Nucleus accumbens (tissue), 56 donors: ENCODE measurements around the gene MYO1D.

Experiments used
- DNase-seq, 56 donors: peaks; one replicate each; lab custom pipeline; 2025; lab: John Stamatoyannopoulos, UW

The MYO1D gene

DNA sequence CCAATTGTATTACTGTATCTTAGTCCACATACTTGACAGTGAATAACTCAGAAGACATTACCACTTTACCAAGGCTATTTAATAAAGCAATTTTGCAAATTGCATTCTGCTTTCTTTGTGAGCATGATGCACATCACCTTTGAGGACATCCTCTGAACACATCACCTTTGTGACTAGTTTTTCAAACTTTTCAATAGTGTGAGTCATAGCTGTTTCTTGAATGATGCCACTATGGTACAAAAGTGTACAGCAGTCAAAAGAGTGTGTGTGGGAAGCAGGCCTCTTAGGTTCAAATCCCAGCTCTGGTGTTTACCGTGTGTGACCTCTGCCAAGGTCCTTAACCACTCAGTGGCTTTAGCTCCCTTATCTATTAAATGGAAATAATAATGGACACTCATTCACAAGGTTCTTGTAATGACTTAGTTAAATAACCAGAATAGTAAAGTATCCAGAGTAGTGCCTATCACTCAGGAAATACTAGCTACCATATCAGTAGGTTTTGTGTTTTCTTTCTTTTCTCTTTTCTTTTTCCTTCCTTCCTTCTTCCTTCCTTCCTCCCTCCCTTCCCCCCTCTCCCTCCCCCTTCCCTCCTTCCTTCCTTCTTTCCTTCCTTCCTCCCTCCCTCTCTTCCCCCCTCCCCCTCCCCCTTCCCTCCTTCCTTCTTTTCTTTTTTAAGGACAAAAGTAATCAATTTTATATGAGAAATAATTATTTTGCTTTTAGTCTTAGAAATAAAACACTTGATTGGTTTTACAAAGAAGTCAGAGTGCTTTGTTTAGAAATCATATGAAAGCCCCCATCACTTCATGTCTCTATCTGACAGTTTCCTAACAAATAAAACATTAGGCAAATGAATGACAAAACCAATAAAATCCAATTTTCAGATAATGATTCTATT lies 178.9 kb downstream of the MYO1D start:
- DNase-seq = no peak

GRCh38 chr17:32696426-32696825 lies 180.5 kb downstream of the MYO1D start:
- DNase-seq = no peak

- no peak for DNase-seq
Observed at GRCh38 chr17:32695864-32696263, 181.1 kb downstream of the MYO1D start.

GRCh38 chr17:32693194-32693897 lies 183.6 kb downstream of the MYO1D start:
- peak in 12 of 56 donors; percentile 2 to 57 (median 22) for DNase-seq

- DNase-seq = no peak
Observed at GRCh38 chr17:32692179-32692578, 184.7 kb downstream of the MYO1D start.

DNA sequence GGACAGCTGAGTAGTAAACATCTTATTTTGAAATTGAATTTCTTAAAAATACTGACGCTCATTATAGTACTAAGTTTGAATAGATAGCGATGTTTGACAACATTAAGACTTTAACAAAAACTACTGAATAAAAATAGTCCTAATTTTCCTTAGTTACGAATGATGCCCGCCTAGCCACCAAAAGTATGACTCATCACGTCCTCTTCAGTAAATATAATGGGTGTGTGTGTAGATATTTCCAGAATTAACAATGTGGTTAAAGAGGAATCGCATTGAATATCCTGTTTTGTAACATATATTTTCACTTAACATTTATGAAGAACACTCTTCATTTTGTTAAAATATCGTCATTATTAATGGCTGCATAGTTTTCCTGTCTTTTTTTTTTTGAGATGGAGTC lies 187.6 kb downstream of the MYO1D start:
- no peak for DNase-seq

- no peak for DNase-seq
Observed at GRCh38 chr17:32688221-32688620, 188.7 kb downstream of the MYO1D start.

DNA sequence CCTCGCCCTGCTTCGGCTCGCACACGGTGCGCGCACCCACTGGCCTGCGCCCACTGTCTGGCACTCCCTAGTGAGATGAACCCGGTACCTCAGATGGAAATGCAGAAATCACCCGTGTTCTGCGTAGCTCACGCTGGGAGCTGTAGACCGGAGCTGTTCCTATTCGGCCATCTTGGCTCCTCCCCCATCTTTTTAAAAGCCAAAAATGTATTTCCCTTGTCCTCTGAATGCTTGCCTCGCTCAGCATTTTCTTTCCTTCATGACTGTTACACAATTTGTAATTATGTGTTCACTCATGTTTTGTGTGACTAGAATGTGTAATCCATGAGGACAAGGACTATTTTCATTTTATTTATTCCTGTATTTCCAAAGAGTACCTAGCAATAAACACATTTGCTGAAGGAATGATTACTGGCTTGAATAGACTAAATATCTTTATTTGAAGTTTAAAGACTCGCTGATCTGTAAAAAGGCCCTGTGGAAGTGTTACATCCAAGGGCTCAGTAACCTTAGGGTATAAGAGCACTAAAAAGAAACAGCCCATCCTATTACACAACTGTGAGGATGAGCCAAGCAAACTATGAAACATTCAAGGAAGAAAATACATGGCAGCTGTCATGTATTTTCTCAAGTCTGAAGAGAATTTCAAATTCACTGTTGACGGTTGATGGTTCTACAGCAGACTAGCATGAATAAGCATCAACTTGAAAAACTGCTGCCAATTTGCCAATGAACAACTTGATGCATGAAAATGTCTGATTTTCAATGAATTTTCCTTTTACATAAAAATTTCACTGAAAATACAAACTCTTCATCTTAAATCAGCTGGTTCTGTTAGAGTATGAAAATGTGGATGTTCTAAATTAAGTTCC lies 192.6 kb downstream of the MYO1D start:
- no peak for DNase-seq

GRCh38 chr17:32673964-32674363 lies 203.0 kb downstream of the MYO1D start:
- DNase-seq = peak in 11 of 56 donors; percentile 2 to 37 (median 11)

- DNase-seq = no peak
Observed at GRCh38 chr17:32672711-32673110, 204.2 kb downstream of the MYO1D start.

GRCh38 chr17:32671896-32672295 lies 205.0 kb downstream of the MYO1D start:
- DNase-seq = peak in 2 of 56 donors; percentile 5 to 29

DNA sequence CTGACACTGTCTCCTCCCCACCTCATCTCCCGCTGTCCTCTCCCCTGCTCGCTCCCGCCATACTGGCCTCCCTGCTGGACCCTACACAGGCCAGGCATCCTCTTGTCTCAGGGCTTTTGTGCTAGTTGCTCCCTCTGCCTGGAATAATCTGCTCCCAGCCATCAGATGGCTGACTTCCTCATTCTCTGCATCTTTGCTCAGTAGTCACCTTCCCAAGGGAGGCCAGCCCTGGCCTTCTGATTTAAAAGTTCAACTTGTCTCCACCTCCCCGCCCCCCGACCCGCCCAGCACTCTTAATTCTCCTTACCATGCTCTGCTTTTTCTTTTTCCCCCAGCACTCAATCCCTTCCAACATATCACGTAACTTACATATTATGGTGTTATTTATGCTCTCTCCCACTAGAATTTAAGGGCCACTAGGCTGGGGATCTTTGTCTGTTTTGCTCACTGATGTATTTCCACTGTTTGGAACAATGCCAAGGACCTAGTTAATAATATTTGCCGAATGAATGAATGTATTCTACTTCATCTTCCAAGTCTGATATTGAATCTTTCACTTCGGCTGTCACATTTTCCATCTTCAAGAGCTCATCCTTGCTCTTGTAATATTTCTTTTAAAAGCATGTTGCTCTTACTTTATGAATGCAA lies 211.9 kb downstream of the MYO1D start:
- no peak for DNase-seq

DNA sequence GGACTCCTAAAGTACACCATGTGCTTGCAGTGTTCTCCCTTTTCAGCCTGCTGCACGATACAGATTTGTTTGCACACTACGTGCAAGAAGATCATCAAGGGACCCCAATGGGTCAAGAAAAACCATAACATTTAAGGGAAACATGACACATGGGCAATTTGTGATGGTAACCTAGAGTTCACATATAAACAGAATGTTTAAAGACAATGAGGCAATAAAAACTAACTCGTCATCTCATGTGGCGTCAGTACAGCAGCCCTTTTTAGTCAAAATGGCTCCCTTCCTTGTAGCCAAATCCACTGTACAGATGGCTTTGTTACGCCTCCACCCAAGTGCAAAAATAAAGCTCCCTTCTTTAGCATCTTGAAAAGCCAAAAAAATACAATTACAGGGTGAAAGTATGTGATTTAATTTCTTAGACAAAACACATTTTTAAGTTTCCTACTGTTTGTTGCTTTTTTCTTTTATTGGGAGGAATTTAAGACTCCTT lies 216.4 kb downstream of the MYO1D start:
- DNase-seq = no peak

- DNase-seq = peak in 52 of 56 donors; percentile 5 to 90 (median 67)
Observed at GRCh38 chr17:32659419-32659842, 217.5 kb downstream of the MYO1D start.

- peak in 1 of 56 donors; percentile 12 for DNase-seq
Observed at GRCh38 chr17:32658470-32659418, 218.2 kb downstream of the MYO1D start.

GRCh38 chr17:32656886-32657285 lies 220.0 kb downstream of the MYO1D start:
- no peak for DNase-seq

- DNase-seq = no peak
Observed at GRCh38 chr17:32654324-32654723, 222.6 kb downstream of the MYO1D start.

GRCh38 chr17:32651084-32651483 lies 225.8 kb downstream of the MYO1D start:
- DNase-seq = no peak

DNA sequence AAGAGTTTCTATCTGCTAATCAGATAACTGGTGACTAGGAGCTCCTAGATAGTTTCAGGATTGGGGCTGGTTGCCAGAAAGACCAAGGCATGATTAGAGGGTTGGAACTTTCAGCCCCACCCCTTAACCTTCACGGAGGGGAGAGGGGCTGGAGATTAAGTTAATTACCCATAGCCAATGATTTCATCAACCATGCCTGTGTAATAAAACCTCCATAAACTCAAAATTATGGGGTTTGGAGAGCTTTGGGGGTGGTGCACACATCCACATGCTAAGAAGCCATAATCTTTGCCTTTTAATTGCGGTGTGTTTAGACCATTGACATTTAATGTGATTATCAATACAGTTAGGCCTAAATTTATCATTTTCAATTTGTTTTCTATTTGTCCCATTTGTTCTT lies 228.5 kb downstream of the MYO1D start:
- DNase-seq = no peak
